Testis (tissue), 2 donors: Measurements from ENCODE around the gene PRDM2.

Source experiments
- CTCF ChIP-seq, 3 experiments: fragments of 450-650 bp in 2 of 3; fragments of 200-600 bp in 1 of 3; sonication (generic) in 1 of 3; IDR thresholded peaks; one replicate each; pipeline ENCODE4 v1.5.1; 2016 to 2019; ENCODE audit warnings: antibody characterized with exemption in 3 of 3, mild to moderate bottlenecking in 2 of 3, moderate library complexity in 1 of 3
- POLR2A ChIP-seq: fragments of 450-650 bp; IDR thresholded peaks from one replicate; pipeline ENCODE4 v1.6.1; 2017; ENCODE audit warnings: antibody characterized with exemption, mild to moderate bottlenecking, moderate library complexity

GRCh38 chr1:13775459-13775858 is 75.5 kb downstream of the PRDM2 start:
- no peak for TF ChIP-seq POLR2A
- TF ChIP-seq CTCF (IDR thresholded peaks at IDR 0.05): no peak
